Measurements from ENCODE around the gene RRN3. TPM values are rescaled to one million over a fixed set of nuclear protein-coding genes. Genes with fewer than 3 reads are reported as not detected.
"Not testable (repeated sequence)": the region's sequence is repeated elsewhere in the genome, so short reads cannot be mapped to it uniquely, and the experiment has no call there.

The RRN3 gene
- total and polyA plus RNA-seq, 2 donors from 2014 or later = 12.3 to 24.7 TPM

DNA sequence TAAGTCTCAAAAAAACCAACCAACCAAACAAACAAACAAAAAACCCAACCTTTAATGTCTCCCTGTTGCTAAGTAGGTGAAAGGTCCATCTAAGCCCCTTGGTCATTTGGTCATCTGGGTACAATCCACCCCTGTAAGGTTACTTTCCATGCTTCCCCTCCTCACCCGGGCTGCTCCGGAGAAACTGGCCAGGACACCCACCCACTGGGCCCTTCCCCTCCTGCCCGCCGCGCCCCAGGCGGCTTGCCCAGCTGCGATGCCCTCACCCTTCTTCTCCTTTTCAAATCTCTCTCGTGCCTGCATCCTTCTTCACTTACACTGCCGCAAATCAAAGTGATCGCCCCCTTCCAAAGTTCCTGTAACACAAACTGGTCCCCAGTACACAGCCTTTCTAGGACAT lies 40.2 kb downstream of the RRN3 start:
- no peak overlapping the region for H3K27ac ChIP-seq (ENCODE audit: low read depth in 2 of 2, low read length in 2 of 2)
- FAIRE-seq = no peak
- H3K36me3 ChIP-seq (ENCODE audit: control insufficient read depth in 2 of 3, insufficient read depth in 3 of 3, low read length in 3 of 3) = peaks cover 0 to 1% (median under 1%) of the 10 kb centered on the region in 3 donors
- peaks cover 0 to 3% (median 0%) of the 10 kb centered on the region in 3 donors for H3K4me1 ChIP-seq (ENCODE audit: control insufficient read depth in 2 of 3, insufficient read depth in 2 of 3, low read depth in 1 of 3, low read length in 3 of 3)
- H3K9ac ChIP-seq (ENCODE audit: low read length in 3 of 3) = no peak overlapping the region
- TF ChIP-seq, protein P1, sequence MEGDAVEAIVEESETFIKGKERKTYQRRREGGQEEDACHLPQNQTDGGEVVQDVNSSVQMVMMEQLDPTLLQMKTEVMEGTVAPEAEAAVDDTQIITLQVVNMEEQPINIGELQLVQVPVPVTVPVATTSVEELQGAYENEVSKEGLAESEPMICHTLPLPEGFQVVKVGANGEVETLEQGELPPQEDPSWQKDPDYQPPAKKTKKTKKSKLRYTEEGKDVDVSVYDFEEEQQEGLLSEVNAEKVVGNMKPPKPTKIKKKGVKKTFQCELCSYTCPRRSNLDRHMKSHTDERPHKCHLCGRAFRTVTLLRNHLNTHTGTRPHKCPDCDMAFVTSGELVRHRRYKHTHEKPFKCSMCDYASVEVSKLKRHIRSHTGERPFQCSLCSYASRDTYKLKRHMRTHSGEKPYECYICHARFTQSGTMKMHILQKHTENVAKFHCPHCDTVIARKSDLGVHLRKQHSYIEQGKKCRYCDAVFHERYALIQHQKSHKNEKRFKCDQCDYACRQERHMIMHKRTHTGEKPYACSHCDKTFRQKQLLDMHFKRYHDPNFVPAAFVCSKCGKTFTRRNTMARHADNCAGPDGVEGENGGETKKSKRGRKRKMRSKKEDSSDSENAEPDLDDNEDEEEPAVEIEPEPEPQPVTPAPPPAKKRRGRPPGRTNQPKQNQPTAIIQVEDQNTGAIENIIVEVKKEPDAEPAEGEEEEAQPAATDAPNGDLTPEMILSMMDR (IDR thresholded peaks at IDR 0.05; ENCODE audit: borderline replicate concordance, extremely low read depth, insufficient read depth) = no peak
- H3K27me3 ChIP-seq (ENCODE audit: control insufficient read depth, insufficient read depth, low read length) = no peaks in the 10 kb centered on the region
- H3K4me3 ChIP-seq (ENCODE audit: low read length in 3 of 3) = no peak overlapping the region
- no peak for DNase-seq
- intact Hi-C loops (cut with DNase I) = no loop called here
- no peaks in the 10 kb centered on the region for H3K9me3 ChIP-seq (ENCODE audit: control insufficient read depth in 2 of 3, insufficient read depth in 1 of 3, low read length in 3 of 3)

DNA sequence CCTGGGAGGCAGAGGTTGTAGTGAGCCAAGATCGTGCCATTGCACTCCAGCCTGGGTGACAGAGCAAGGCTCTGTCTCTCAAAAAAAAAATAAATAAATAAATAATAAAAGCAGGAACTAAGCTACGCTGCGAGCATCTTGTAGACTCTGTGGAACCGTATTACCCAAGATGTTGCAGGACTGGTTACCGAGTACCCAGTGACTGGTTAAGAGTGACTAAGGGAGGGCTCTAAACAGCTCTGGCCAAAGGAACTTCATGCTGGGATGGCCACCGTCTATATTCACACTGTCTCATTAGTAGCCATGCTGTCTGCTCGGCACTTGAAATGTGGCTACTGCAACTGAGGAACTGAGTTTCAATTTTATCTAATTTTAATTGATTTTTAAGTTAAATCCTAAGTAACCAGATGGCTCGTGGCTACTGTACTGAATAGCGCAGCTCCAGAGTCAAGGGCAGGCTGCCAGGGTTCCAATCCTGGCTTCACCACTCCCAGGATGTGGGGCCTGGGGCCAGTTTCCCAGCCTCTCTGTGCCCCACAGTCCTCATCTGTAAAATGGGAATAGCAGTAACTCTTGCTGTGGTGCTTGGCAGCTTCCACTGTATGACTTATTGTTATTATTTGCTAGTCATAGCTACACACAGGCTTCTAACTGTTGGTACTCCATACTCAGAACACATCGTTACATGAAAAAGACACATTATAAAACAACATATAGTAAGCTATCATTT lies 41.2 kb downstream of the RRN3 start:
- no peak for FAIRE-seq
- TF ChIP-seq, protein P1 (IDR thresholded peaks at IDR 0.05; ENCODE audit: borderline replicate concordance, extremely low read depth, insufficient read depth) = no peak
- no peak for DNase-seq
- Histone ChIP-seq H3K27me3 (ENCODE audit: control insufficient read depth, insufficient read depth, low read length) (no peaks in the 10 kb centered on the region), H3K9me3 (ENCODE audit: control insufficient read depth in 2 of 3, insufficient read depth in 1 of 3, low read length in 3 of 3) (no peaks in the 10 kb centered on the region), H3K36me3 (ENCODE audit: control insufficient read depth in 2 of 3, insufficient read depth in 3 of 3, low read length in 3 of 3) (no peaks in the 10 kb centered on the region), H3K27ac (ENCODE audit: low read depth in 2 of 2, low read length in 2 of 2) (no peak overlapping the region), H3K4me3 (ENCODE audit: low read length in 3 of 3) (no peak overlapping the region), H3K9ac (ENCODE audit: low read length in 3 of 3) (no peak overlapping the region), H3K4me1 (ENCODE audit: control insufficient read depth in 2 of 3, insufficient read depth in 2 of 3, low read depth in 1 of 3, low read length in 3 of 3) (peaks cover 0 to 3% (median 0%) of the 10 kb centered on the region in 3 donors)
- intact Hi-C loops (cut with DNase I) = no loop called here

DNA sequence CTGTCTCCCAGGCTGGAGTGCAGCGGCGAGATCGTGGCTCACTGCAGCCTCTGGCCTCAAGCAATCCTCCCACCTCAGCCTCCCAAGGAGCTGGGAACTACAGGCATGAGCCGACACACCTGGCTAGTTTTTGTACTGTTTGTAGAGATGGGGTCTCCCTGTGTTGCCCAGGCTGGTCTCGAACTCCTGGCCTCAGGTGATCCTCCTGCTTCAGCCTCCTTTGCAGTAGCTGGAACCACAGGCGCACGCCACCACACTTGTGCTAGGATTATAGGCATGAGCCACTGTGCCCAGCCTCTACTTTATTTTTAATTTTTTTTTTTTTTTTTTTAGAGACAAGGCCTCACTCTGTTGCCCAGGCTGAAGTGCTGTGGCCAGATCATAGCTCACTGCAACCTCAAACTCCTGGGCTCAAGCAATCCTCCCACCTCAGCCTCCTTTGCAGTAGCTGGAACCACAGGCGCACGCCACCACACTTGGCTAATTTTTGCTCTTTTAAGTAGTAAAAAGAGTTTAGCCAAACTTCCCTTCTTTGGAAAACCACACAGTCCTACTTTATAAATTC lies 42.6 kb downstream of the RRN3 start:
- Histone ChIP-seq H3K27me3 (ENCODE audit: control insufficient read depth, insufficient read depth, low read length) (no peaks in the 10 kb centered on the region), H3K4me1 (ENCODE audit: control insufficient read depth in 2 of 3, insufficient read depth in 2 of 3, low read depth in 1 of 3, low read length in 3 of 3) (peaks cover 0 to 3% (median 0%) of the 10 kb centered on the region in 3 donors), H3K36me3 (ENCODE audit: control insufficient read depth in 2 of 3, insufficient read depth in 3 of 3, low read length in 3 of 3) (peaks cover 2 to 7% (median 6%) of the 10 kb centered on the region in 3 donors), H3K27ac (ENCODE audit: low read depth in 2 of 2, low read length in 2 of 2) (no peak overlapping the region), H3K4me3 (ENCODE audit: low read length in 3 of 3) (no peak overlapping the region), H3K9ac (ENCODE audit: low read length in 3 of 3) (no peak overlapping the region), H3K9me3 (ENCODE audit: control insufficient read depth in 2 of 3, insufficient read depth in 1 of 3, low read length in 3 of 3) (no peaks in the 10 kb centered on the region)
- TF ChIP-seq, protein P1 (IDR thresholded peaks at IDR 0.05; ENCODE audit: borderline replicate concordance, extremely low read depth, insufficient read depth) = no peak
- intact Hi-C loops (cut with DNase I) = no loop called here
- FAIRE-seq (no peak), DNase-seq (no peak)

DNA sequence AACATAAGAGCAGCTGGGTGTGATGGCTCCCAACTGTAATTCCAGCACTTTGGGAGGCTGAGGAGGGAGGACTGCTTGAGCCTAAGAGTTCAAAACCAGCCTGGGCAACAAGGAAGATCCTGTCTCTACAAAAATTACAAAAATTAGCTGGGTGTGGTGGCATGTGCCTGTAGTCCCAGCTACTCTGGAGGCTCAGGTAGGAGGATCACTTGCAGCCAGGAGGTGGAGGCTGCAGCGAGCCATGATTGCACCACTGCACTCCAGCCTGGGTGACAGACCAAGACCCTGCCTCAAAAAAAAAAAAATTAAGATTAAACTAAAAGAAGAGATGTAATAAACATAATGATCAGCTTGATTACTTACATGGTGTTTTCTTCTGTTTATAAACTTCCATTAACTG lies 43.6 kb downstream of the RRN3 start:
- H3K27ac ChIP-seq (ENCODE audit: low read depth in 2 of 2, low read length in 2 of 2); H3K4me3 ChIP-seq (ENCODE audit: low read length in 3 of 3); H3K9ac ChIP-seq (ENCODE audit: low read length in 3 of 3); intact Hi-C loops (cut with DNase I); H3K9me3 ChIP-seq (ENCODE audit: control insufficient read depth in 2 of 3, insufficient read depth in 1 of 3, low read length in 3 of 3); FAIRE-seq; DNase-seq; H3K27me3 ChIP-seq (ENCODE audit: control insufficient read depth, insufficient read depth, low read length); H3K4me1 ChIP-seq (ENCODE audit: control insufficient read depth in 2 of 3, insufficient read depth in 2 of 3, low read depth in 1 of 3, low read length in 3 of 3): not testable (repeated sequence)
- H3K36me3 ChIP-seq (ENCODE audit: control insufficient read depth in 2 of 3, insufficient read depth in 3 of 3, low read length in 3 of 3) = peaks cover 2 to 11% (median 6%) of the 10 kb centered on the region in 3 donors

Data from kidney (tissue), 14 donors.